ENCODE data around the gene SLC16A9.
"Not testable (repeated sequence)": the region's sequence is repeated elsewhere in the genome, so short reads cannot be mapped to it uniquely, and the experiment has no call there.

DNA sequence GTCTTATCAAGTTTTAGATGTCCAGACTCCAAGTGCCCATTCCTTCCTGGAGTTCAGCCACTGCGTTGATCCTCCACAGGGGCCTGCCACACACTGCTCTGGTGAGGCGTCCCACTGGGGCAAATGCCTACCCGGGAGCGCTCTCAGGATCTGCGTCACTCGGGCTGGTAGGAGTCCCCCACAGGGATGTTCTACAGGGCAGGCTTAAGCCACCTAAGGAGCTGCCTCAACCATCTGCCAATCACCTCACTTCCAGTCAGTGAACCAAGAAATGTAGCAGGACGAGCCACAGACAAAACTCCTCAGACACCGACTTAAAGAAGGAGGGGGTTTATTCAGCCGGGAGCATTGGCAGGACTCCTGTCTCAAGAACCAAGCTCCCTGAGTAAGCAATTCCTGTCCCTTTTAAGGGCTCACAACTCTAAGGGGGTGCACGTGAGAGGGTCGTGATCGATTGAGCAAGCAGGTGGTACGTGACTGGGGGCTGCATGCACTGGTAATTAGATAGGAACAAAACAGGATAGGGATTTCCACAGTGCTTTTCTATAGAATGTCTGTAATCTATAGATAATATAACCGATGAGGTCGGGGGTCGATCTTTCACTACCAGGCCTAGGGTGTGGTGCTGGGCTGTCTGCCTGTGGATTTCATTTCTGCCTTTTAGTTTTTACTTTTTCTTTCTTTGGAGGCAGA is 23.8 kb upstream of the SLC16A9 start:
- not testable (repeated sequence) for TF ChIP-seq POLR2AphosphoS5 (IDR thresholded peaks at IDR 0.05)
- TF ChIP-seq, protein P1, sequence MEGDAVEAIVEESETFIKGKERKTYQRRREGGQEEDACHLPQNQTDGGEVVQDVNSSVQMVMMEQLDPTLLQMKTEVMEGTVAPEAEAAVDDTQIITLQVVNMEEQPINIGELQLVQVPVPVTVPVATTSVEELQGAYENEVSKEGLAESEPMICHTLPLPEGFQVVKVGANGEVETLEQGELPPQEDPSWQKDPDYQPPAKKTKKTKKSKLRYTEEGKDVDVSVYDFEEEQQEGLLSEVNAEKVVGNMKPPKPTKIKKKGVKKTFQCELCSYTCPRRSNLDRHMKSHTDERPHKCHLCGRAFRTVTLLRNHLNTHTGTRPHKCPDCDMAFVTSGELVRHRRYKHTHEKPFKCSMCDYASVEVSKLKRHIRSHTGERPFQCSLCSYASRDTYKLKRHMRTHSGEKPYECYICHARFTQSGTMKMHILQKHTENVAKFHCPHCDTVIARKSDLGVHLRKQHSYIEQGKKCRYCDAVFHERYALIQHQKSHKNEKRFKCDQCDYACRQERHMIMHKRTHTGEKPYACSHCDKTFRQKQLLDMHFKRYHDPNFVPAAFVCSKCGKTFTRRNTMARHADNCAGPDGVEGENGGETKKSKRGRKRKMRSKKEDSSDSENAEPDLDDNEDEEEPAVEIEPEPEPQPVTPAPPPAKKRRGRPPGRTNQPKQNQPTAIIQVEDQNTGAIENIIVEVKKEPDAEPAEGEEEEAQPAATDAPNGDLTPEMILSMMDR (IDR thresholded peaks at IDR 0.05 in 8 of 11, conservative IDR thresholded peaks at IDR 0.05 in 3 of 11) = not testable (repeated sequence)

All from spleen (tissue), 7 donors.